Stimulated activated CD4-positive, alpha-beta T cell treated with anti-CD3 and anti-CD28 coated beads, TNF-alpha, amount 100 ng/mL, for 48 hours (primary cell): ENCODE measurements around the gene ASNSD1.
"Not testable (repeated sequence)": the region's sequence is repeated elsewhere in the genome, so short reads cannot be mapped to it uniquely, and the experiment has no call there.

Experiments used
- DNase-seq, 3 donors: peaks; one replicate each; pipeline ENCODE4 v3.0.0-alpha.2; 2020; ENCODE audit warnings: low read depth in 3 of 3

The ASNSD1 gene

DNA sequence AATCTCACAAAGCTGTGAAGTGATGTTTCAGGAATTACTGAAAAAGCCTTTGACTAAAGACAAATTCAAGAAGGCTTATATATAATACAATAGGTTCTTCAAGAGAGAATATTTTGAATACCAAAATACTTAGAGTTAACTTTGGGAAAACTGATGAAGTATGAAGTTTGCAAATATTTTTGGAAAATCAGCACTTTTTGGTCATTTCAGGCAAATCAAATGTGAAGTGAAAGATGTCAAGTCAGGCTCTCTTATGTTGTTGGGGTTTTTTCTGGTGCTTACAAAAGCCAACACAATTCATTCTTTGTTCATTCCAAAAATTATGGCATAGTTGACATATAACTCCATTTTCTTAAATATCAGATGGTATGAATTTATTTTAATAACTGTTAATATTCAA, 14.7 kb upstream of the ASNSD1 start:
- DNase-seq, result no peak

DNA sequence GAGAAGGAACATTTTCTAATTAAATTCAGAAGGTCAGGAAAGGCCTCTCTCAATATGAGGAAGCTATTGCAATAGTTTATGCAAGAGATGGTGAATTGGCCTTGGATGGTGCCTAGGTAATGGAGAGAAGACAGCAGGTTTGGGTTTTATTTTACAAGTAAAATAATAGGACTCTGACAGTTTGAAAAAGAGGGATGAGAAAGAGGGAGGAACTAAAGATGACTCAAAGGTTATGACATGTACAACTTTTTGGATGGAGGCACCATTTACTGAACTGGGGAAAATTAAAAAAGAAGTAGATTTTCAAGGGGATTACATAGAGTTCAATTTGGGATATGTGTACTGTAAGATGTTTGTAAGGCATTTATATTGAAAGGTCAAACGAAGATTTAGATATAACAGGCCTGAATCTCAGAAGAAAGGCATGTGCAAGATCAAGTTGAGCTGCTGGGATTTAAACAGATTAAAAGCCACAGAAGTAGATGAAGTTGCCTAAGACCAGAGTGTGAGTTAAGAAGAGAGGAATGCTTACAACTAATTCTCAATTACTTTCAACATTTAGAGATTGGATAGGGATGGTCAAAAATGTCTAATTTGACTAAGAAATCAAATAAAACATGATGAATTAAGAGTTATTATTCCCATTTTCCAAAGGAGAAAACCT, 12.3 kb upstream of the ASNSD1 start:
- no peak for DNase-seq

DNA sequence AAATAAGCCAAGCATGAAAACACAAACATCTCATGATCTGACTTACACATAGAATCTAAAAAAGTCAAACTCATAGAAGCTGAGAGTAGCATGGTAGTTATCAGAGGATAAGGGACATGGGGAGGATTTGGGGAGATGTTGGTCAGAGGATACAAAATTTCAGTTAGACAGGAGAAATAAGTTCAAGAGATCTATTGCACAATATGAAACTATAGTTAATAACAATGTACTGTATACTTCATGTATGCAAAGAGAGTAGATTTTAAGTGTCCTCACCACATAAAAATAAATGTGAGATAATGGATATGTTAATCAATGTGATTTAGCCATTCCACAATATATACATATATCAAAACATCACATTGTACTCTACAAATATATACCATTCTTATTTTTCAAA, 10.0 kb upstream of the ASNSD1 start:
- no peak for DNase-seq

DNA sequence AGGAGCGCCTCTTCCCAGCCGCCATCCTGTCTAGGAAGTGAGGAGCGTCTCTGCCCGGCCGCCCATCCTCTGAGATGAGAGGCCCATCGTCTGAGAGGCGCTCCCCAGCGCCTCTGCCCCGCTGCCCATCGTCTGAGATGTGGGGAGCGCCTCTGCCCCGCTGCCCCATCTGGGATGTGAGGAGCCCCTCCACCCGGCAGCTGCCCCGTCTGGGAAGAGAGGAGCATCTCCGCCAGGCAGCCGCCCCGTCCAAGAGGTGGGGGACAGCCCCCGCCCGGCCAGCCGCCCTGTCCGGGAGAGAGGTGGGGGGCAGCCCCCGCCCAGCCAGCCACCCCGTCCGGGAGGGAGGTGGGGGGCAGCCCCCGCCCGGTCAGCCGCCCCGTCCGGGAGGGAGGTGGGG, 7.8 kb upstream of the ASNSD1 start:
- DNase-seq, result not testable (repeated sequence)

DNA sequence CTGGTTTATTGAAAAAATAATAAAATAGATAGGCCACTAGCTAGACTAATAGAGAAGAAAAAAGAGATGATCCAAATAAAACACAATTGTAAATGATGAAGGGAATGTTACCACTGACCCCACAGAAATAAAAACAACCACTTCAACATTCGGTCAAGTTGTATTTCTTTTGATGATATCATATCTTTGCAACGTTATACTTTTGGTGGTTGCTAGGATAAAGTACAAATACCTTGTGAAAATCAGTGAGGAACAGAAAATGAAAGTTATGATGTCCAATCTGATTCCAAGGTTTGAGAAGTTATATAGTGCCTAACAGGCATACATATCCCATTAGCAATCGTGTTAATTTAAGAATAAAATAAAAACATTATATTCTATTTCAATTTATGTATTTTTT, 6.6 kb upstream of the ASNSD1 start:
- DNase-seq, result no peak

DNA sequence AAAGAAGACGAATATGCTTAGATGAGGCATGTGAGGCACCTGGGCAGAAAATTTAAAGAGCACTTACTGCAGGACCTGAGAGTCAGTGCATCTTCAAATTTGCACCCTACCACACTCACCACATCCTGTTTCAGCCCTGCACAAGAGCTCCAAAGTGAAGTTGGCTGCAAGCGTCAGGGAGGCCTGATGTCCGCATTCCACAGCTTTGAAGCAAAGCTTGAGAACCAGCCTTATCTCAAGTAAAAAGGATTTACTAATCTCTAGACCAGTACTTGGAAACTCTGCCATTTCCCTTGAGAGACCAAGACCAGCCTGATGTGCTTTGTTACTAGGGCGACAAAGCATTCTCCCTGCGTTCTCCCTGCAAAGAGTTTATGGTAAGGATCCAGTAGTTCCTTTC, 3.4 kb upstream of the ASNSD1 start:
- DNase-seq, result no peak

DNA sequence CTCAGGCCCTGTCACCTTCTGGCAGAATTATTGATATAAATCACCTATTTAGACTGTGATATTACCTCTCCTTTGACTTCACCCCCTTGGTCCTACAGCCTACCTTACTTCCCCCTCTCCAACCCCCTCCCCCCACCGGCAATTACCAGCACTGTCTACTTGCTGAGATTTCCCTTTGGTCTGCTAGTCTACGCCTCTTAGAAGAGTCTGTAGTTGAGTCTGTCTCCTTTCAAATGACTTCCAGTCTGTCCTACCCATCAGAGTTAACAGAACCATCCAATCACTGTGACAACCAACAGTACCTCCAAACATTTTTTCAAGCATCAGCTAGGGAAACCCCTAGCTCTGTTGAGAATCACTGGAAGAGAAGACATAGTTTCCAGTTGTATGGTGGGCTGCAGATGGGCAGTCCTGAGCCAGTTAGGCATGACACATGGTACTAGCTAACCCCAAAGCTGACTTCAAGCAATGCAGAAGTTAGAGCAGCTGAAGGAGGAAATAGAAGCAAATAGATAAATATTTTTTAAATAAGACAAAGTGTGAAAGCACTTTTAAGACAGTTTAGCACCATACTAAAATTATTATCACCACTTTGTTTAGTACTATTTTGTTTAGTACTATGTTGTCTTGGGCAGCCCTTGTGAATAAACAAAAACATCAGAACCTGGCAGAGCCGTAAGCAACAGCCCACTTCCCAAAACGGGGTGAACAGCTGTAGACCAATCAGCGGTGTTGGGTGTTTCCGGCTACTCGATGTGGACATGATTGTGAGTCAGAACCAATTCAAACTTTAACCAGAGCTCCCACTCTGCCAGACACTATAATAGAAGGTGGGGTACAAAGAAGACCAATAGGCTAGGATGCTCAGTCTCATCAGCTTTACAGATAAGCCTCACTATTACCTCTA, 2.7 kb upstream of the ASNSD1 start:
- DNase-seq, result no peak

DNA sequence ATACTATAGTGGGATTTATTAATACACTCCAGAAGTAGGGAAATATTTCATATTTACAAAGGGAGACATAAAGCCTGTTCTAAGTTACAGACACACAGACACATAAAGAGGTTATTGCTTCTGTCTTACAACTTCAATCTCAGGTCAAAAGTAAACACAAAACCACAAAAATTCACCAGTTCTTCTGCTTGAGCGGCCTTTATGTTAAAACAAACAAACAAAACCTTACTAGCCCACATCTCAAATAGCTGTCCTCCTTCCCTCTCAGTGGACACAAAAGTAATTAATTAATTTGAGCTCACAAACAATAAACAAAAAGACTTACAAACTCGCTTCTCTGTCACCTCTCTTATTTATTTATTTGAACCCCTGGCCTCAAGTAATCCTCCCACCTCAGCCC, 1.5 kb upstream of the ASNSD1 start:
- DNase-seq, result no peak

DNA sequence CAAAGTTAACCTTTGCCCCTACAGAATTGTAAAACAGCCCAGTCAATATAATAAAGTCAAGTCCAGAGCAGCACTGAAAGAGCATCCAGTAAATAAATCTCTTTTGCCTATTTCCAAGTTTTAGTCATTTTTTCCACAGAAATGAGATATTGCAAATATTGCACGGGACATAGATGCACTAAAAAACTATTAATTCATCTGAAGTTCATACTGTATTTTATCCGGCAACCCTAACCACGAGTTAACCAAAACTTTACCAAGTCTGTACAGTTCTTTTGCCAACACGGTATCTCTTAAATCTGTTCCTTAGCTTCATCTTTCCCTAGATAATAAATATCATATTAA, 484 bp upstream of the ASNSD1 start:
- DNase-seq, result no peak

DNA sequence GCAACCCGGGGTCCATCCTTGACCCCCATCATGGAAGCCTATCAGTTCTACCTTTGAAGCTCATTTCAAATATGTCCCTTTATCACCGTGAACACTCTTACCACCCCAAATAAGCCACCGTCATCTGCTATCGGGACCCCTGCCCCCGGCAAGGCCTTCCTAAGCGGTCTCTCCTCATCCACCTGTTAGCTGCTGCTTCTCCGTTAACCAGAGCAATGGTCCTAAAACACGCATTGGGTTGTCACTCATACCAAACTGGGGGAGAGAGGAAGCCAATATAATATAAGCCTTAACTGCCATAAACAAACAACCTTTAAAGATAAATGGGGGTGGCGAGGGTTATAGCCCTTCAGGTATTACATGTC, 680 bp downstream of the ASNSD1 start:
- DNase-seq, result no peak

DNA sequence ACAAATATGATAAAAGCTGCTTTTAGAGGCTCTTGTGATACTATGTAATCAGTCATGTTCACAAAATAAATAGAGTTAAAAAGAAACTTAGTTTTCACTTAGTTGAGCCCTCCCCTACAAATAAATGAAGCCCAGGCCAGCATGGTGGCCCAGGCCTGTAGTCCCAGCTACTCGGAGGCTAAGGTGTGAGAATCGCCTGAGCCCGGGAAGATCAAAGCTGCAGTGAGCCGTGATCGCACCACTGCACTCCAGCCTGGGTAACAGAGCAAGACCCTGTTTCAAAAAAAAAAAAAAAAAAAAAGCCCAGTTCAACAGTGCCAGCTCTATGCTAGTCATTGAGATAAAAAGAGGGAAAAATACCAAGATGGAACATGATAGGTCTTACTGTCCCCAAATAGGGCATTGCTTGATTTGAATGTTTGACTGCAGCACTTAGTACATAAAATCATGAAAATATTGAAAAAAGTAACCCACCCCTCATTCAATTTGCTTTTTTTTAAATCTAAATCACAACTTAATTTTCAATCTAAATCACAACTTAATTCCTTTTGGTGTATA, 1.5 kb downstream of the ASNSD1 start:
- no peak for DNase-seq

DNA sequence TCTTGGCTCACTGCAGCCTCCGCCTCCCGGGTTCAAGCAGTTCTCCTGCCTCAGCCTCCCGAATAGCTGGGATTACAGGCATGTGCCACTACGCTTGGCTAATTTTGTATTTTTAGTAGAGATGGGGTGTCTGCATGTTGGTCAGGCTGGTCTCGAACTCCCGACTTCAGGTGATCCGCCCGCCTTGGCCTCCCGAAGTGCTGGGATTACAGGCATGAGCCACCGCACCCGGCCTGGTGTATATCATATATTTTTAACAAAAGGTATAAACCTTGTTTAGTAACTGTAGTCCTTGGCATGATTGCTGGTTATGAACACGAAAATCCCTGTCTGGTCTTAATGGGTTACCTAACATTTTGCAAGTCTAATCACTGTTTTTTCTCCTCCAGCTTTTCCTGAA, 2.1 kb downstream of the ASNSD1 start:
- not testable (repeated sequence) for DNase-seq

DNA sequence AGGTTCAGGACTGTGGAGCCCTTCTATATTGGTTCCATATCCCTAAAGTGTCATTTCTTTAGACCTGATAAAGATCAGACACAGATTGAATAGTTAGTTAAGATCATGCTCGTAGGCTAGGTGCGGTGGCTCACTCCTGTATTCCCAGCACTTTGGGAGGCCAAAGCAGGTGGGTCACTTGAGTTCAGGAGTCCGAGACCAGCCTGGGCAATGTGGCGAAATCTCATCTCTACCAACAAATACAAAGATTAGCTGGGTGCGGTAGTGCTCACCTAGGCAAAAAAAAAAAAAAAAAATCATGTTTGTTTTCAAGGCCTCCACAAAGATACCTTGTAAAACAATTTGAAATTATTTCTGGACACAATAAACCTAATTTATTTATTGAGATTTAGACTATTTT, 8.7 kb downstream of the ASNSD1 start:
- no peak for DNase-seq

DNA sequence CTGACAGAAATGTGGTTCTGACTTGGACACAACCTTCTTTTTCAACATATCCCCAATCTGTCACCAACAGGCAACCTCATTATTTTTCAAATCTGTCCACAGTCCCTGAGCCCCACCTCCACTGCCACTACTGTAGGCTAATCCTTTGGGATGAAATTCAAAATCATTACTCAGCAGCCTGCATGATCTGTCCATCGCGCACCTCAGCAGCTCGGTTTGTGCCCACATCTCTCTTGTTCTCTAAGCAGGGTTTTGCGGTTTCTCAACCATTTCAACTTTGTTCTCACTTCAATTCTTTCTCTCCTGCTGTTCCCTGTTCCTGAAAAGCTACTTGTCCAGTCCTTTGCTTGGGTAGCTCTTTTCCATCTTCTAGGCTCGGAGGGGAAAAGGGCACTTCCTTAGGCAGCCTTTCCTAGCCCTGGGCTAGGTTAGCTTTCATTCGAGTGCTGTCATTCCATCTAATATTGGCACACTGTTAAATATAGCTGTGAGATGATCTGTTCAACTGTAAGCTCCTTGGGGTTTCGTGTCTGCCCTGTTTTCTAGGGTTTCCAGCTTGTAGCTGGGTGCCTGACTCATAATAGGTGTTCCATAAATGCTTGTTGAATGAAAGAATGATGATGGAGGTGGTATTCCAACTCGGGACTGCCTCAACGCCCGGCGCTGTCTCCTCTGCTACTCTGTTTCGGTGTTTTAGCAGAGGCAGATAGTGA, 12.6 kb downstream of the ASNSD1 start:
- DNase-seq, result no peak

DNA sequence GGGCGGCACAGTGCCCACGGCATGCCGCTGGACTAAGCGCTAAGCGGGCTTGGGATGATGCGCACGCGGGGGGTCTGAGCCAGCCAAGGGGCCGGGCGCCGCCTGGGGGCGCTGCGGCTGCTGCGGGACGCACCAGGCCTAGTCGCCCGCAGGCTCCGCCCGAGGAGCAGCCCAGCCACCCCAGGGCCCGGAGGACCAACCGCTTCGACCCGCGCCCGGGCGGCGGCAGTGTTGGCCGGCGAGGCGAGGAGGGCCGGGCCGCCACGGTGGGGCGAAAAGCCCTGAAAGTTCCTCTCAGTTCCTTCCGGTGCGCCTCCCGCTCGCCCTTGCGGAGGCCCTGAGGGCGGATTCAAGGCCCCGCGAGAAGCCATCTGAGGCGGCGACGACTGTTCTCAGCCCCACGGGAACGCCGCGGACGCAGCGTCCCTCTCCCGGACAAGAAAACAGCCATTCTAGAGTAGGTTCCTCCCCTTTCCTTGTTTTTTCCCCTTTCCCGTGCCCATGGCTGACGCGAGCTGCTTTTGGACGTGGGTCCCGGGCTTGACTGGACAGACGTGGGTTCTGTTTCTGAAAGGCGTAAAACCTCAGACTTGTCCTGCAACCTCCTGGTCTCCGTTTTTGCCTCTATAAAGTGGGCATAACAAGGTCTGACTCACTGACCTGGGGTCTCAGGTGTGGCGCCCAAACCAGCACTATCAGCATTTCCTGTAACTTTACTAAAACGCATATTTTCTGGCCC, 13.3 kb downstream of the ASNSD1 start, which contains the start of gene ANKAR:
Gene ANKAR (plus strand): TSS at position 297 of the 739 bp plus-strand sequence. CDS start 1,821 bp downstream, outside the sequence.
- peak; percentile 62 to 65 (median 64) for DNase-seq

DNA sequence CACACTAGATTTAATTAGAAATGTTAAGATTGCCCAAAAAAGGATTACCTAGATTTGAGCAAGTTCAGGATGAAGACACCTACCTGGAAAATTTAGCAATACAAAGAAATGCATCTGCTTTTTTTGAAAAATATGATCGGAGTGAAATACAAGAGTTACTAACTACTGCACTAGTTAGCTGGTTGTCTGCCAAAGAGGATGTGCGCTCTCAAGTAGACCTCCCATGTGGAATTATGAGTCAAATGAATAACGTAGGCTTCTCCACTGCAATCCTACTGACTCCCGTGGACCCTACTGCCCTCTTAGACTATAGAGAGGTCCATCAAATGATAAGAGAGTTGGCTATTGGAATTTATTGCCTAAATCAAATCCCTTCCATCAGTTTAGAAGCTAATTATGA, 15.2 kb downstream of the ASNSD1 start:
- DNase-seq, result no peak

DNA sequence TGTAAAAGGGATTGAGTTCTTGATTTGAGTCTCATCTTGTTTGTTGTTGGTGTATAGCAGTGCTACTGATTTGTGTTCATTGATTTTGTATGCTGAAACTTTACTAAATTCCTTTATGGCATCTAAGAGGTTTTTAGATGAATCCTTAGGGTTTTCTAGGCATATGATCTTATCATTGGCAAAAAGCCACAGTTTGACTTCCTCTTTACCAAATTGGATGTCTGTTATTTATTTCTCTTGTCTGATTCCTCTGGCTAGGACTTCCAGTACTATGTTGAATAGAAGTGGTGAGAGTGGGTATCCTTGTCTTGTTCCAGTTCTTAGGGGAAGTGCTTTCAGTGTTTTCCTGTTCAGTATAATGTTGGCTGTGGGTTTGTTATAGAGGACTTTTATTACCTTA, 18.0 kb downstream of the ASNSD1 start:
- no peak for DNase-seq

DNA sequence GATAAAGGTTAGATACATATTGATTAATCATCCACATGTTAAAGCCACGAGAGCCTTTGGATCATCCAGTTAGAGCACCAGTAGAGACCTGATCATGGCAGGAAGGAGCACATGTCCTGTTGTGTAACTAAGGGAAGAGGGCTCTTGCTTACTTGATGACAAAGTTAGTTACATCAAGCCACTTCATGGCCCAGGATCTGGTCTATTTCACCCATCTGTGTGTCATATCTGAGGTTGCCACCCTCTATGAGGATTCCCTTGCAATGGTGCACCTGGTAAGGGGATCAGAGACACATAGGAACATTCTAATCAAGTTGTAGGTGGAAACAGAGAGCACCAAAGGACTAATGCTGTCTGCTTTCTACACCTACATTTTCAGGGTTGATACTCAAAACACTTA, 19.9 kb downstream of the ASNSD1 start:
- no peak for DNase-seq

DNA sequence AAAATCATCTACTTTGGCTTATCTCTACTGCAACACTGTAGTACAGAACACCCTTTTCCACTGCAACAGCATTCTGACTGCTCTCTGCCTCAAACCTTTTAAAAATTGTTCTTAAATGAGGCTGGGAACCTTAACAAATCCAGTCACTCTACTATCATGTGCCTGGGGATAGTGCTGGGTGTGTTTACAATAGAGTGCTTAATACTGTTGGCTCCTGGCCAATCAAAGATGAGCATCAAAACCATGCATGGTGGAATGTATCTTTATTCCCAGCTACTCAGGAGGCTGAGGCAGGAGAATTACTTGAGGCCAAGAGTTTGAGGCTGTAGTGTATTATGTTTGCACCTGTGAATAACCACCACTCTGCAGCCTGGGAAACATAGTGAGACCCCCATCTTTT, 20.6 kb downstream of the ASNSD1 start:
- DNase-seq, result no peak

DNA sequence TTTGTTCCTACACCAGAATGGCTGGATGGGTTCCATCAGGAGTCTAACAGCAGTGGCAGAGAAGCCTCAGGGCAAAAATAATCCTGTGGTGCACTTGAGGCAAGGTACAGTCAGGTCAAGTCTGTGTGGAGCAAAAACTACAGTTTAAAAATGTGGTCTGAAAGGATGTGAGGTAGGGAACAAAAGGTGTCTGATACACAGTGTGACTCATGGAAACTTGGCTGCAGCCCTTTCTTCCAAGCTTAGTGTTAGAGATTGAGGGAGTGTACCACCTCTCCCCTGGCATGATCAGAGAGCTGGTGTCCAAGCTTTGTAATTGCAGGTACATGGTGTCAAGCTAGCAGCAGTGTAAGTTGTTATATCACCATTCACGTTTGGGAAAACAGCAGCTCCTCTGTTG, 22.1 kb downstream of the ASNSD1 start:
- no peak for DNase-seq

DNA sequence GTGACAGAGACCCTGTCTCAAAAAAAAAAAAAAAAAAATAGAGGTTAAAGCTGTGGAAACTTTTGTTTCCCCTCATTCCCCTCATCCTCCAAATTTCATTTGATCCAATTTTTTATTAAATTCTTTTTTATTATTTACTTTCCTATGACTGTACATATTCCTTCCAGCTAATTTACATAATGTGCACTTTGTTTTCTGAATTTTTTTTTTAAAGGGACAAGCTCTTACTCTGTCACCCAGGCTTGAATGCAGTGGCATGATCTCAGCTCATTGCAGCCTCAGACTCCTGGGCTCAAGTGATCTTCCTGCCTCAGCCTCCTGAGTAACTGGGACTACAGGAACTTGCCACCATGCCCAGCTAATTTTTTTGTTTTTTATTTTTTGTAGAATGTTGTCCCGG, 23.6 kb downstream of the ASNSD1 start:
- DNase-seq, result no peak
